HG03139 (cell line): ENCODE measurements around the gene KCNIP1.

Experiments used
- ATAC-seq: cut with Tn5 transposase; IDR thresholded peaks from one replicate; pipeline ENCODE4 v1.9.1; 2021; ENCODE audit not compliant: unreplicated experiment

KCNIP1 gene

DNA sequence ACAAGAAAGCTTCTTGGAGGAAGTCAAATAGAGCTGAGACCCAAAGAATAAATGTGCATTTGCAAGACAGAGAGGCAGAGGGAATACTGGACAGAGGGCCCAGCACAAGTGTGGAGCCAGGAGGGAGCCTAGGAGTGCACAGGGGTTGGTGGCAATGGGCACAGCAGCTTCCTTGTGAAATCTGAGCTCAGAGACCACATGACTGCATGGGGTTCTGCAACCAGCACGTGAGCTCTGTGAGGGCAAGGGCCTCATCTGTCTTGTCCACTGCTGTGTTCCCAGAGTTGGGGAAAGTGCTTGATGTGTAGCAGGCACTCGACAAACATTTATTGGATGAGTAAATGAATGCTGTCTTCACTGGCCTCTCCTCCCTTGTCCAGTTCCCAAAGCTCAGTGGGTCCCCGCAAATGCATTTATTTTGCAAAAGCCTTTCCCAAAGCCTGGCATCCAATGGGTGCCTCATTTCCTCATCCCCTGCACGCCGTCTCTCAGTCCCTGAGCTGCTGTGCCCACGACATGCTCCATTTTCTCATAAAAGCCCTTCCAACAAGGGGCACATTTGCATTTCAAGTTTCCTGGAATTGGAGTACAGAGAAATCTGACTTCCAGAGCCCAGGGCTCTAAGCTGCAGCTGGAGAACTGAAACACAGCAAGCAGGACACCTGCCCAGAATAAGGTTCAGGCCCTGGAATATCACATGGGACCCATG is 58.5 kb downstream of the KCNIP1 start:
- ATAC-seq, result no peak

GRCh38 chr5:170562875-170563228 is 59.0 kb downstream of the KCNIP1 start:
- ATAC-seq, result no peak

DNA sequence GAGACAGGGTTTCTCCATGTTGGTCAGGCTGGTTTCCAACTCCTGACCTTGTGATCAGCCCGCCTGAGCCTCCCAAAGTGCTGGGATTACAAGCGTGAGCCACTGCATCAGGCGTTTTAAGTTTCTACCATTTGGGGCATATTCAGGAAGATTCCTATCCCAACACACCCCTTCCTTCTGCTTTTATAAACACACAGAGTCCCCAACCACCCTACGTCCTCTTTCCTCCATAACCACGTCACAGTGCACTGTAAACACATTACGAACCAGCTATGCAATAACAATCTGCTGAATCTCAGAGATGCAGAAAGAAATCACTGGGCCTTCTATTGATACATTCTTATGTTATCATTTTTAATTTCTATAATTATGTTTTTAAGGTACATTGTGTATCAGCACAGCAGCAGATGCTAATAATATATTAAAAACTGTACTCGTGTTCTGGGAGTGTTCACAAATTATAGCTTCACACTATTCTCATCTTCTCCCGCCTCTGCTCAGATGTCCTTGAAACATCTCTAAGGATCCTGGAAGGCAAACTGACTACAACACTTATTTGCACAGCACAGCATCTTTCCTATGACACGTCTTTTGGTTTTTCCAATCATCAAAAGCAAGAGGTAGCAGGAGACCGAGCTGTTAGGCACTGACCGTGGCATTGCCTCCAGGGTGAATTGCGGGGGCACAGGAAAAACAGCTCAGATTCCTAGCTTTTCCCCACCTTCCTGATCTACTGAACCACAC is 60.2 kb downstream of the KCNIP1 start:
- no peak for ATAC-seq

DNA sequence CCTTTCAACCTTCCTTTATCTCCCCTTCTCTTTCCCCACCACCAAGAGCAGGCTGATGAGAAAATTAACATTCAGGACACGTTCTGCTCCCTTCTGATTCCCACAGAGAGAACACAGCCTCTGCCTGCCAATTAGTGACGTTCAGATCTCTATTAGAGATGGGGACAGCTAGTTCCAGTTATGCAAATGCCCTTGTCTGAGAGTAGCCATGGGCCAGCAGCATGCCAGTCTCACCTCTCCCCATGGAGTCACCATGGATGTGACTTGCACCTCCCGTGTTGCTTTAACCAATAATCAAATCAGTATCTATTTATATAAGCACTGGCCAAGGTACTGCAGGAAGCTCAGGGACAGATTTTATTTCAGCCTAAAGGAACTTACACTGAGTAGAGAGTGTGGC is 61.3 kb downstream of the KCNIP1 start:
- ATAC-seq, result no peak

- no peak for ATAC-seq
Measured at GRCh38 chr5:170569101-170569500, 65.3 kb downstream of the KCNIP1 start.

- no peak for ATAC-seq
Measured at GRCh38 chr5:170570476-170570875, 66.7 kb downstream of the KCNIP1 start.

DNA sequence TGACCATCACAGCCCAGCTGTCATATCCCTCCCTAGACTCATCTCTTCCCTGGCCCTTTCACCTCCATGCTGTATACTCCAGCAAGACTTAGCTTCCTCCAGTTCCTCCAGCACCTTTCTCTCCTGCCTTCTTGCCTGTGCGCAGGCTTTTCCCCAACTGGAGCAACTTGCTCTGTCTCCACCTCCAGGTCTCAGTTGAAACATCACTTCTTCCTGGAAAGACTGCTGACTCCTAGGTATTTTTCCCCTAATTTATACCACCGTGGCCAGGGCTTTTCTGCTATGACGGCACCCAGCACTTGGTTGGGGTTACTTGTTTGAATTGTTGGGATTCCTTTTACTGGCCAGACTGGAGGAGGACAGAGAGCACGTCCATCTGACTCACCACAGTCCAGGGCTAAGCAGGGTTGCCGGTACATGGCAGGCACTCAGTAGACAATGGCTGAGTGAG is 67.5 kb downstream of the KCNIP1 start:
- ATAC-seq, result no peak

- peak; percentile 82 for ATAC-seq
Measured at GRCh38 chr5:170571875-170572852, 68.3 kb downstream of the KCNIP1 start.

- no peak for ATAC-seq
Measured at GRCh38 chr5:170573114-170573513, 69.3 kb downstream of the KCNIP1 start.

- ATAC-seq, result no peak
Measured at GRCh38 chr5:170573660-170574059, 69.8 kb downstream of the KCNIP1 start.

GRCh38 chr5:170576602-170577535 is 73.0 kb downstream of the KCNIP1 start:
- ATAC-seq, result peak; percentile 45

GRCh38 chr5:170579601-170580000 is 75.8 kb downstream of the KCNIP1 start:
- no peak for ATAC-seq

DNA sequence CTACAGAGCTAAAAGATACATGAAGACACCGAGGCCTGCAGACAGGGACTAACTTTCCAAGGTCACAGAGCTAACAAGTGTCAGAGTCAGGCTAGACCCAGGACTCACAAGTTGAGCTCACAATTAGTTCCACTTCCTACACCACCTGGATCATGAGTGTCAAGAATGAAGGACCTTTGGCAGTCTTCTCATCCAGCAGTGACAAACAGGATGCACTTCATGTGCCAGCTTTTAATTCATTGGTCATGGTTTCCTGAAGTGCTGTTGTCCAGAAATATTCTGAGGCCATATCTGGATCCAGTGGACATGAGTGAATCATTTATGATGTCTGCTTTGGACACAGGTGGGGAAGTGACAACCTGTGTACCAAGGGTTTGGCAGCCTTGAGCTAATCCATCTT is 77.4 kb downstream of the KCNIP1 start:
- ATAC-seq, result no peak

- ATAC-seq, result no peak
Measured at GRCh38 chr5:170582644-170583330, 79.0 kb downstream of the KCNIP1 start.

GRCh38 chr5:170584003-170584402 is 80.2 kb downstream of the KCNIP1 start:
- no peak for ATAC-seq

- no peak for ATAC-seq
Measured at GRCh38 chr5:170584450-170585058, 80.7 kb downstream of the KCNIP1 start.

DNA sequence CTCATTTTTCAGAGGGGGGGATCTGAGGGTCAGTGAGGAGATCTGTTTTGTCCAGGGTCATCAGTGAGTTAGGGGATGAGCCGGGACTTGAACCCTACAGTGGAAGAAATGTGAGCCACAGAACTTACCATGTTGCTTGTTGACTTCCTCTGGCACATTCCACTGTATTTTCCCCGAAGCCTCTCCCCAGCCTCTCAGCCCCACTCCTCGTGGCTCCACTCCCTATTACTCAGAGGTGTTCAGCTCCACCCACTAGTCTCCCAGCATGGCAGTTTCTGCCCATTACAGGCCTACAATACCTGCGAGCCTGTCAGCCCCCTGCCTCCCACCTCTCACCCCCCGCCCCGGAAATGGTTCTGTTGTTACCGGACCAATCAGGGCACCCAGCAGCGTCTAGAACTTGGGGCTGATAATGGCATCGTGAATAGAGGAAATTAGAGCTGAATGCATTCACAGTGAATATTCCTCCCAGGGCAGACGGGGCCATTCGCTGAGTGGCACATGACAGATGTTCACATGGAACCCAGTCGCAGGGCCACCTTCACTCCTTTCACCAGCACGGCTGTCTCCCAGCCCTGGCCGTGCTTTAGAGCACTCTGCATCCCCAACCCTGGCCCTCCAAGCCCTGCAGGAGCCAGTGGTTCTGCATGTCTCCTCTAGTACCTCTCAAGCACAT is 81.6 kb downstream of the KCNIP1 start:
- no peak for ATAC-seq

- ATAC-seq, result no peak
Measured at GRCh38 chr5:170587808-170588207, 84.0 kb downstream of the KCNIP1 start.

GRCh38 chr5:170589643-170590042 is 85.8 kb downstream of the KCNIP1 start:
- no peak for ATAC-seq
